ENCODE results near the gene MEX3A.
A peak's percentile ranks its signal among the peaks of the same experiment; 100 is the strongest.
"Not testable (repeated sequence)": the region's sequence is repeated elsewhere in the genome, so short reads cannot be mapped to it uniquely, and the experiment has no call there.

The MEX3A gene

GRCh38 chr1:156076609-156077429 lies 5.4 kb downstream of the MEX3A start:
- no peak for DNase-seq

- no peak for DNase-seq
These were observed 6.5 kb downstream of the MEX3A start for GRCh38 chr1:156075775-156076204.

- no peak for DNase-seq
These were observed 7.1 kb downstream of the MEX3A start for GRCh38 chr1:156075162-156075561.

GRCh38 chr1:156074661-156075060 lies 7.6 kb downstream of the MEX3A start:
- no peak for DNase-seq

- no peak for DNase-seq
These were observed 8.5 kb downstream of the MEX3A start for GRCh38 chr1:156073740-156074139.

DNA sequence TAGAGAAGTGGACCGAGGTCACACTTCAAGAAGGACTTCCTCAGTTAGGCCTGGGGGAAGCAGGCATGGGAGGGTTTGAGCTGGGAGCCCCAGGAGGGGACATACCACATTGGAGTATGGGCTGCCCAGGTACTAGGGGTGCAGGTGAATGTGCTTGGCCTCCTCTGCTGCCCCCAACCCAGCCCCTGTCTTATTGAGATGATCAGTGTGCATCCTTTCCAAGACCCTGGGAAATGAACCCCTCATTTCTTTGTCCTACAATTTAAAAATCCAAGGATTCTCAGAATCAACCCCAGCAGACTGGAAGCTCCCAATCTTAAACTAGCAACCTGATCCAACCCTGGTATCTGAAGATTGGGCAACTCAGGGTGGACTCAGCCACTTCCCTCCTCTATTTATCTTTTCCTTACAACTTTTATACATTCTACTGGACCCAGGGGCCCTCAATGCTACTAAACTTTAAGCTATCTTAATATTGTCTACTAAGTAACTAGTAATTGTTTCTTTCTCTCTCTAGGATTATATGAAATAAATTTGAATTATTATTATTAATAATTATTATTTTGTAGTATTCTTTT lies 9.1 kb downstream of the MEX3A start:
- no peak for DNase-seq

GRCh38 chr1:156072251-156072650 lies 10.0 kb downstream of the MEX3A start:
- DNase-seq: no peak

- not testable (repeated sequence) for DNase-seq
These were observed 10.9 kb downstream of the MEX3A start for GRCh38 chr1:156071332-156071816.

GRCh38 chr1:156070548-156070947 lies 11.7 kb downstream of the MEX3A start:
- no peak for DNase-seq

DNA sequence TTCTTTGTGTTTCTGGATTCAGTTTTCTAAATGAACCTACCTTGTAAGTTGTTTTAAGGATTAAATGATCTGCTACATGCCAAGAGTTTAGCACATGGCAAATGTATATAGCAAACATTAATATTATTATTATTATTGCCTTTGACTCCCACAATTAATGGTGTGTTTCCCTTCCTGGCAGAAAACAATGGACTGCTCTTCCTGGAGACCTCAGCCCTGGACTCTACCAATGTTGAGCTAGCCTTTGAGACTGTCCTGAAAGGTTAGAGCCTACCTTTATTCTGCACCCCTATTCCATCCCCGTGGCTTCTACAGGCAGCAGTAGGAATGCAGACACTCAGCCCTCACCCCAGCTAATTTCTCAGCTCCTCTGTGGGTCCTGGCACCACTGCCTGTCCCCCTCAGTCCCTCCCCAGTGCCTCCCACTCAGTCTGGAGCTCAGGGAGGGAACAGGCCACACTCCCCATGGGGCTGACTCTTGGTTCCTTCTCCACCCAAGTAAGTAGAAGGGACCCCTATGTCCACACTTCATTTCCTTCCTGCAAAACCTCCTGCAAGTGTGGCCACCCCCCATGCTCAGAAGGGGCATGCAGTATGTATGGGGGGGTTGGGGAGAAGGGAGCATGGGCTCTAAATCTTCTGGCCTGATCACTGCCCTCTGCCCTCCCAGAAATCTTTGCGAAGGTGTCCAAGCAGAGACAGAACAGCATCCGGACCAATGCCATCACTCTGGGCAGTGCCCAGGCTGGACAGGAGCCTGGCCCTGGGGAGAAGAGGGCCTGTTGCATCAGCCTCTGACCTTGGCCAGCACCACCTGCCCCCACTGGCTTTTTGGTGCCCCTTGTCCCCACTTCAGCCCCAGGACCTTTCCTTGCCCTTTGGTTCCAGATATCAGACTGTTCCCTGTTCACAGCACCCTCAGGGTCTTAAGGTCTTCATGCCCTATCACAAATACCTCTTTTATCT lies 12.5 kb downstream of the MEX3A start:
- DNase-seq: no peak

DNA sequence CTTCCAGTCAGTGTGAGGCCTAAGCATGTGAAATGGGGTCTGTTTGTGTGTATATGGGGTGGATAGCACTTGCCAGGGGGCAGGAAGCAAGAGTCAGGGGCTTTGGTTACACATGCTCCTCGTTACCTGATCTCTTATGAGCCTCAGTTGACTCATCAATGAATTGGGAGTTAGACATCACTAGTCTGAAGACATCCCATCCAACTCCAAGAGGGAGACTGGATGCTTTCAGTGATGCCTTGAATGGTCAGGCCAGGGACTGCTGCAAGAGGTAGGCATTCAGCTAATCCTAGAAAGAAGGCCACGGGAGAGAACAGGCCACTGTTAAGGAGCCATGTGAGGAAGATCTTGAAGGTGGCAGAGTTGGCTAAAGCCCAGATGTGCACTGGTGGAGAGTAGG lies 15.0 kb downstream of the MEX3A start:
- no peak for DNase-seq

DNA sequence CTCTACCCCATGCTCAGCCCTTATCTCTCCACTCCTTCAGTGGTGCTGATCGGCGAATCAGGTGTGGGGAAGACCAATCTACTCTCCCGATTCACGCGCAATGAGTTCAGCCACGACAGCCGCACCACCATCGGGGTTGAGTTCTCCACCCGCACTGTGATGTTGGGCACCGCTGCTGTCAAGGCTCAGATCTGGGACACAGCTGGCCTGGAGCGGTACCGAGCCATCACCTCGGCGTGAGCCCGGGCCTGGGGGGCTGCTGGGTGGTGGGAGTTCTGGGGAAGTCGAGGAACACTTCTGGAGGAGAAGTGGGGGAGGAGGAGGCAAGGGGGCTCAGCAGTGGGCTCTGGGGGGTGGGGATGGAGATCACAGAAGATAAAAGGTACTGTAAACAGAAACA lies 16.4 kb downstream of the MEX3A start:
- no peak for DNase-seq

DNA sequence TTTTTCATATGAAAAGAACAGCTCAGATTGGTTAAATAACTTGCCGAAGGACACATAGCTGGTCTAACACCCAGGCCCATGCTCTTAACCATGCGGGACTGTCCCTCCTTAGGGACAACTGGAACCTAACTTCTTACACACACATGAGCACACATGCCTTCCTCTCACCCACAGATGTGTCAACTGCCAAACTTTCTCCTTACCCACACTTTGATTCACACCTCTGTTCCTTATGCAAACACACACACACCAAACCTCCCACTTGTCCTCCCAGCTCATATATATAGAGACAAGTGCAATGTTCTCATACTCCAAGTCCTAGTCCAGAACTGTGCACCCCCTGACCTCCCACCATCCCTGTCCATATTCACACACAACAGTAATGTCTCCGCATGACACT lies 17.1 kb downstream of the MEX3A start:
- no peak for DNase-seq

GRCh38 chr1:156064615-156065014 lies 17.6 kb downstream of the MEX3A start:
- no peak for DNase-seq

DNA sequence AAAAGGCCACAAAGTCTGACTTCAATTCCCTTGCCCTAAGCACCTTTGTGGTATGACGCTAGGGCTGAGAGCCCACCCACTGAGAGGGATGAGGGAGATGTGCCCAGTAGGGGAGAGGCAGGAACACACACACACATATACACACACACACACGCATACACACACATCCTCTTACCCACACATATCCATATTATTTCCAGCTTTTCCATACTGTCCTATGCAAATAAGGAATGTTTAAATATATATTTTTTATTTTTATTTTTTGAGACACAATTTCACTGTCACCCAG lies 18.3 kb downstream of the MEX3A start:
- no peak for DNase-seq

- DNase-seq: no peak
These were observed 20.1 kb downstream of the MEX3A start for GRCh38 chr1:156062189-156062588.

- DNase-seq: peak; percentile 67
These were observed 21.2 kb downstream of the MEX3A start, which contains the start of gene RAB25 for GRCh38 chr1:156060937-156061636. Gene RAB25 (plus strand): TSS chr1:156061160. CDS start chr1:156061401, 241 bp downstream.

DNA sequence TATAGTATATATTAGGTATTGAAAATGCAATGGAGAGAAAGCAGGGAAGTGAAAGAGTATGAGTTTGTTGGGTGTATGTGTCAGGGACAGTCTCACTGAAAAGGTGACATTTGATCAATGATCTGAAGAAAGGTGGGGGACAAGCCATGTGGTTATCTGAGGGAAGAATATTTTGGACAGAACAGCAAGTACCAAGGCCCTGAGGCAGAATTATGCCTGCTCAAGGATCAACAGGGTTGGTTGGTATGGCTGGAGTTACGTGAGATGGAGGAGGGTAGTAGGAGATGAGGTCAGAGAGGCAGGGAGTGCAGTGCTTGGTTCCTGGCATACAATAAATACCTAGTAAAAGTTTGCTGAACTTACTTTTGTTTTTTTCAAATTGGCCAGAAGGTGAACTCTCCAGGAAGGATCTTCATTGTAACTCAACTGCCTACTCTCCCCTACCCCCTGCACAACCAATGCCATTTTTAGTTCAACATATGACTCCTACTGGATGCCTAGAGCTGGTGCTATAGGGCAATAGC lies 25.9 kb downstream of the MEX3A start:
- DNase-seq: no peak

- DNase-seq: no peak
These were observed 26.8 kb downstream of the MEX3A start for GRCh38 chr1:156055281-156056048.

- DNase-seq: peak; percentile 96
These were observed 27.6 kb downstream of the MEX3A start, which contains the start of gene LAMTOR2 for GRCh38 chr1:156054500-156055280. Gene LAMTOR2 (plus strand): TSS chr1:156054782. CDS start chr1:156054890, 108 bp downstream.

Data from NCI-H2107 (cell line).